ENCODE data around the gene TK2. TPM values are rescaled to one million over a fixed set of nuclear protein-coding genes. Genes with fewer than 3 reads are reported as not detected.

TK2 gene
- total and polyA plus RNA-seq, 8 donors, result 31.4 to 41.2 (median 34.8) TPM

- TF ChIP-seq CTCF (IDR thresholded peaks at IDR 0.05), result no peak
- H3K4me3 ChIP-seq, result no peak within 1 kb of the TSS
- ATAC-seq (no peak), DNase-seq (no peak)
- peaks cover 0 to 28% of the 10 kb centered on the region in 2 donors for H3K4me1 ChIP-seq
- H3K27ac ChIP-seq, result no peak within 1 kb of the TSS
- no peaks in the 10 kb centered on the region for H3K27me3 ChIP-seq
- no peaks in the 10 kb centered on the region for H3K9me3 ChIP-seq
- intact Hi-C loops (cut with DNase I), result no loop called here
- peaks cover 0 to 61% of the 10 kb centered on the region in 2 donors for H3K36me3 ChIP-seq
Observed at GRCh38 chr16:66566051-66566901, 16.4 kb upstream of the TK2 start, which contains the start of gene CMTM1. Gene CMTM1 (plus strand): TSS chr16:66566439. CDS start chr16:66566514, 75 bp downstream.

- DNase-seq (no peak), ATAC-seq (no peak)
- Histone ChIP-seq H3K27ac (no peak overlapping the region), H3K36me3 (peaks cover 0 to 69% of the 10 kb centered on the region in 2 donors), H3K4me3 (no peak overlapping the region), H3K27me3 (no peaks in the 10 kb centered on the region), H3K9me3 (no peaks in the 10 kb centered on the region), H3K4me1 (peaks cover 0 to 21% of the 10 kb centered on the region in 2 donors)
- intact Hi-C loops (cut with DNase I), result no loop called here
- TF ChIP-seq CTCF (IDR thresholded peaks at IDR 0.05), result no peak
Observed at GRCh38 chr16:66563574-66564334, 13.8 kb upstream of the TK2 start.

- no peaks in the 10 kb centered on the region for H3K27me3 ChIP-seq
- intact Hi-C loops (cut with DNase I), result no loop called here
- no peak for TF ChIP-seq CTCF (IDR thresholded peaks at IDR 0.05)
- H3K9me3 ChIP-seq, result no peaks in the 10 kb centered on the region
- no peak overlapping the region for H3K27ac ChIP-seq
- DNase-seq (no peak), ATAC-seq (no peak)
- H3K4me1 ChIP-seq, result peaks cover 0 to 22% of the 10 kb centered on the region in 2 donors
- peaks cover 0 to 77% of the 10 kb centered on the region in 2 donors for H3K36me3 ChIP-seq
- H3K4me3 ChIP-seq, result no peak overlapping the region
Observed at GRCh38 chr16:66562986-66563385, 13.1 kb upstream of the TK2 start.

- peaks cover 0 to 78% of the 10 kb centered on the region in 2 donors for H3K36me3 ChIP-seq
- no peak for TF ChIP-seq CTCF (IDR thresholded peaks at IDR 0.05)
- intact Hi-C loops (cut with DNase I), result no loop called here
Observed at GRCh38 chr16:66562409-66562808, 12.5 kb upstream of the TK2 start.

More at GRCh38 chr16:66562409-66562808, 12.5 kb upstream of the TK2 start:
- no peaks in the 10 kb centered on the region for H3K9me3 ChIP-seq
- ATAC-seq (no peak), DNase-seq (no peak)
- H3K4me3 ChIP-seq, result no peak overlapping the region
- no peak overlapping the region for H3K27ac ChIP-seq
- H3K4me1 ChIP-seq, result peaks cover 0 to 25% of the 10 kb centered on the region in 2 donors
- no peaks in the 10 kb centered on the region for H3K27me3 ChIP-seq

Measured in left lung (tissue), 10 donors.